HG03196 (cell line): Measurements from ENCODE around the gene KITLG.
"Not testable (repeated sequence)": the region's sequence is repeated elsewhere in the genome, so short reads cannot be mapped to it uniquely, and the experiment has no call there.

Experiments used
- ATAC-seq: cut with Tn5 transposase; IDR thresholded peaks from one replicate; pipeline ENCODE4 v1.9.1; 2021; ENCODE audit not compliant: unreplicated experiment

Gene KITLG

GRCh38 chr12:88544991-88545980 is 35.0 kb downstream of the KITLG start:
- ATAC-seq = no peak

GRCh38 chr12:88539893-88540292 is 40.4 kb downstream of the KITLG start:
- ATAC-seq = no peak

GRCh38 chr12:88538697-88539096 is 41.6 kb downstream of the KITLG start:
- ATAC-seq = no peak

- ATAC-seq = no peak
Observed at GRCh38 chr12:88538250-88538649, 42.0 kb downstream of the KITLG start.

GRCh38 chr12:88530868-88531267 is 49.4 kb downstream of the KITLG start:
- ATAC-seq = no peak

- no peak for ATAC-seq
Observed at GRCh38 chr12:88529531-88530488, 50.5 kb downstream of the KITLG start.

GRCh38 chr12:88522961-88523360 is 57.3 kb downstream of the KITLG start:
- no peak for ATAC-seq

DNA sequence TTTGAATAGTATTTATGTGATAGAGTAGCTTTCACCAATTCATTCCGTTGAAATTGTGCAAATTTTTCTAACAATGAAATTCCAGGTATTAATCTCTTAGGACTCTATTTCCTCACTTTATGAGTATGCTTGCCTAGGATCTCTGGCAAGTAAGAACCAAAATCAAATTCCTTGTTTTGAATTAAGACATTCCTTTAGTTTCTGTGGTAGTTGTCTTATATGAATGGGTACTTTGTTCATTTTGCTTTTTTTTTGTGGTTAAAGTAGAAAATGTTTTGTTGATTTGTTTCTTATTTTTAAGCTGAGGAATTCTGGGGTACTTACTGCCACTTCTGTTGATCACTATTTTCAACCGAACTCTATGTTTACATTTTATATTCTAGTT is 59.8 kb downstream of the KITLG start:
- ATAC-seq = no peak

DNA sequence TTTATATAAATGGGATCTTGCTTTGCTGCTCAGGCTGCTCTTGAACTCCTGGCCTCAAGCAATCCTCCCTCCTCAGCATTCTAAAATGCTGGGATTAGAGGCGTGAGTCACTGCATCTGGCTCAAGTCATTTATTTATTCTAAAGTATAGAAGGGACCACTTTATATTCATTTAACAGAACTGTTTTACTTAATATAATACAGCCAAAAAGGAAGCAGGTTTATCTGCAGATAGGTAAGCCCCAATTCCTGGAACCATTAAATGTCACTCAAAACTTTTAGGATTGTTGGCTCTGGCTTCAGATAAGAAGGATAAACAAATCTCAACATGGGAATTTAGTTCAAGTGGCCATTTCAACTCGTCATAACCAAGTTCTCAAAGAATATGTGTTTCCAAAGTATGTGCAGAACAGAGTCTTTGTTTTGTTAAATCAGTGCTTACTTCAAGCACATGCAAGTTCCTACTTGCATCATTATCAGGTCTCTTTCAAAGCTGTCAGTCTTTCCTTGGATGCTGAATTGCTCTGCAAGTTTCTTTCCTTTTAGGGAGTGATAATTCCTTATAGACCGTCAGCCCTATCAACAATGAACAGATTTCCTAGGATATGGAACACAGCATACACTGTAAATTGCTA is 60.4 kb downstream of the KITLG start:
- no peak for ATAC-seq

- ATAC-seq = no peak
Observed at GRCh38 chr12:88518863-88519403, 61.3 kb downstream of the KITLG start.

DNA sequence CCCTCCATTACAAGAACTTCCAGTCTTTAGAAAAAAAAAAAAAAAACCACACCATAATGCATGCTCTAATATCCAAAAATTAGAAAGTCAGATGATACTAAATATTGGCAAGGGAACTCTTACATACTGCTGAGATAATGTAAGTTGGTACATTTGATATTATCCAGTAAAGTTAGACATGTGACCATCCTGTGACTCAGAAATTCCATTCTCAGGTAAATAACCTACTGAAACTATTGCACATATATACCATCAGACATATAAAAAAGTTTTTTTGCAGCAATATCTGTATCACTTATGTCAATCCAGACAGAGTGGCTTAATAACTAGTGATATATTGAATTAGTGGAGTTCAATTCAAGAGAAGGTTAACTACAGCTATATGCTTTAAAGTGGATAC is 63.5 kb downstream of the KITLG start:
- no peak for ATAC-seq

DNA sequence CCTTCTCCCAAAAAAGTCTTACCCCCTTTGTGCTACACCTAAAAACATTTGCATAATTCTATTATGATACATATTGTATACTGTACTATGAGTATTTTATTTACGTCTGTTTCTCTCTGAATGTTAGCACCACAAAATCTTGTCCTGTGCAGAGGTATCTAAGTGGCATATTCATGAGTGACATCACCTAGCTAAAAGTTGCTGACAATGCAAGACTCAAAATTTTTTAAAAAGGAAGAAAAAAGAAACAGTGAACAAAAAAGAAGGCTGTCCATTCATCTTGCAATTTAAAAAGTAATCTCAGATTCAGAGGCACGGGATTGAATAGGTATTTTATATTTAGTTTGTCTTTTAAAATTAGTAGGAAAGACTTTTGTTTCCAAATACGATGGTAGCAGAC is 69.4 kb downstream of the KITLG start:
- ATAC-seq = no peak

DNA sequence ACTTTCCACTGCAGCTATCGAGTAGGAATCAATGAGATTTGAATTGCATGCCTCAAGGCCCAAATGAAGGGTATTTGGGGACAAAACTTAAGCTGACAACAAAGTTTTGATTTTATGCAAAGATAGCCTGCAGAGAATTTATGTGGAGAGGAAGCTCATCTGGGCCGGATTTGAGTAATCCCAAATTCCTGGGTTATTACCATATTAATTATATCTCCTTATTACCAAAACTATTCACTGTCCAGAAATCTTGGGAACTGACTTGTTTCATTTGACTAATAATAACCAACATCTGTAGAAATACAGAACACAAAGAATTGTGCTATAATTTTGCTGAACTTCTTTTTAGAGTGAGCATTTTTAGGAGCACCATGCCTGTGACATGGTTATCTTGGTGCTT is 70.4 kb downstream of the KITLG start:
- no peak for ATAC-seq

DNA sequence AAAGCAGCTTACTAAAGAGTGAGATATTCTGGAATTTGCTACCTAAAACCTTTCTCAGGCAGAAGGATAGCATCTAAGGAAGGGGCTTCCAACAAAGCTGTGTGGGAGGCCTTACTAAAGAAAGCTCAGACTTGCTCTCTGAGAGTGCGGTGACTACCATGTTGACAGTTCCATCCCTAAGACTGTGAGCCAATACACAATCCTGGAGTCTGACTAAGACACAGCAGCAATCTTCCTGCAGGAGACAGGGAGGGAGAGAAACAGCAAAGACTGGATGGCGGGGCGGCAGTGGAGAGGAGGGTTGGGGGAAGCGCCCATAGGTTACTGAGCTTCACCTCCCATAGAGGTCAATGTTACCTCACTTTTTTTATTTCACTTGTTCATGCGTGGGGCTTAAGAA is 70.9 kb downstream of the KITLG start:
- no peak for ATAC-seq

- ATAC-seq = not testable (repeated sequence)
Observed at GRCh38 chr12:88507851-88508250, 72.4 kb downstream of the KITLG start.

DNA sequence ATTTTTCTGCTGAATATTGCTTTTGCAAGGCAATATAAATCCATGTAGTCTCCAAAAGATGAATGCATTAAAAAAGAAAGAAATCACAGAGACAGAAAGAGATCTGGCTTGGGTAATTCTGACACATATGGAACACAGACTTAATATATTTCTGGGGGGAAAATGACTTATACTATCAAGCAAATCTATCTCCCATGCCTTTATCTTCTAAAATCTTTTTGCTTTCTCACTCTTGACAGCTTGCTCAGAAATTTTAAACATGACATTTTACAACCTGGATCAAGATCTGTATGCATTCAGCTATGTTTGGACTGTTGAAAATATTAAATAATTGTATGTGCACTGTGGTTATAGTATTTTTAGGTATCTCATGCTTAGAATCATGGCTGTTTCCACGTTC is 73.0 kb downstream of the KITLG start:
- ATAC-seq = no peak

DNA sequence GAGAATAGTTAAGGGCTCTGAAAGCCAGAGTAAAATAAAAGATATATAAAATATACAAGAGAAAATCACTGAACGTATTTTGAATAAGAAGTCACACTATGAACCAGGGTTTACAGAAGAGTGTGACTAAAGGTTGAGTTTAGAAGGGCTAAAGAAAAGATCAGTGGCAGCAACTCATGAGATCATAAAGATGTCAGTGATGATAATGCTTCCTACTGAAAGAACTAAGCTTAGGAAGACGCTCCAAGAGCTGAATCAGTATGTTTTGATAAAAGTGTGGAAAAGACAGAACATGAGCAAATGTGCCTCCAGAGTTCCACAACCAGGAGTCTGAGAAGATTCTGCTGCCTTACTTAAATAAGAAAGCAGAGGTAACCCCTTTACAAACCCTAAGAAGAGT is 74.6 kb downstream of the KITLG start:
- ATAC-seq = no peak

DNA sequence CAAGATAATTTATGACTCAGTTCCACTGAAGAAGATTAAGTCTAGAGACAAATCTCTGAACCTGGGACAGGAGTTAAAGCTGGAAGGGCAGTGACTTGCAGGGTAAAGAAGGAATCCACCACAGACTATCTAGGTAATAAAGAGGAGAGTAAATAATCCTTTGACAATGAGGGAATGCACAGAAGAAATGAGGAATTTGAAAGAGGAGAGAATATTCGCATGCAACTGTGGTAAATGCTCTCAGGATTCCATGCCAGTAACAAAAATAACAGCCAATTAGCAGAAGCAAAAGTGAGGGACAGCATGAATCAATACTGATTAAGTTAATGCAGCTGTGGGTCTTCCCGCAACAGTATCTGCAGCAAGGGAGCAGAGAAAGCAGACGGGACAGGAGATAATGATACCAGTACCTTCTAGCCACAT is 77.0 kb downstream of the KITLG start:
- ATAC-seq = no peak

- ATAC-seq = no peak
Observed at GRCh38 chr12:88501972-88502938, 78.0 kb downstream of the KITLG start.

DNA sequence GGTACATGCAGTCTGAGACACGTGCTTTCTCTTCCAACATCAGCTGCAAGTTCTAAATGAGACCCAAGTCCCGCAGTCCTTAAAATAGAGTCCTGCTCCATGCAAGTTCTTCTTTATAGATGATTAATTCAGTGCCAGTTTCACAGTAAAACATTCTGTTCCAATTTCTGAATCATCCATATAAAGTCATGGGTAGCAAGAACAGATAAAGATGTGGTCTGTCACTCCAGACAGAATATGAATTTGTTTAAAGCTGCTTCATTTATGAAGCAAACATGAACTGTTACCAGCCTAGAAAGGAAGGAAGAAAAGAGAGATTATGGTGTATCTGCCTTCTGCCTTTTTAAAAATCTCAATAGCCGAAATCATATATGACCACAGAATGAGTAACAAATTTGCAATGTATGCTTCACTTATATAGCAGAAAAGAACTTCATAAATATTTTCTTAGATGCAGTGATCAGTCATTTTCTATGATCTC is 83.3 kb downstream of the KITLG start:
- ATAC-seq = no peak
